H9 (cell line): ENCODE data around the gene CALCR. TPM values are rescaled to one million over a fixed set of nuclear protein-coding genes. Genes with fewer than 3 reads are reported as not detected.

Experiments used
- DNase-seq: peaks from one replicate; pipeline ENCODE4 v3.0.0-alpha.2; 2017
- H2AFZ ChIP-seq: one replicate; pipeline ENCODE4 v1.6.1; 2013; ENCODE audit warnings: mild to moderate bottlenecking, low read length, control low read depth, moderate library complexity
- H2AK5ac ChIP-seq: 2 replicates; pipeline ENCODE4 v1.6.1; 2013; ENCODE audit warnings: low read length, control low read depth, mixed read lengths; ENCODE audit not compliant: insufficient read length
- H2BK120ac ChIP-seq: one replicate; pipeline ENCODE4 v1.6.1; 2013; ENCODE audit warnings: low read depth, mild to moderate bottlenecking, low read length, control low read depth, inconsistent platforms; ENCODE audit not compliant: poor library complexity, severe bottlenecking
- H2BK12ac ChIP-seq: 2 replicates; pipeline ENCODE4 v1.6.1; 2013; ENCODE audit warnings: low read length, control low read depth, mixed read lengths, low read depth; ENCODE audit not compliant: insufficient read length
- H2BK15ac ChIP-seq: 2 replicates; pipeline ENCODE4 v1.6.1; 2013; ENCODE audit warnings: low read depth, low read length, control low read depth
- H2BK20ac ChIP-seq: one replicate; pipeline ENCODE4 v1.6.1; 2013; ENCODE audit warnings: low read depth, mild to moderate bottlenecking, low read length, control low read depth, inconsistent platforms; ENCODE audit not compliant: poor library complexity, severe bottlenecking
- H2BK5ac ChIP-seq: 2 replicates; pipeline ENCODE4 v1.6.1; 2013; ENCODE audit warnings: low read length, control low read depth, mixed read lengths; ENCODE audit not compliant: insufficient read length
- H3K14ac ChIP-seq: 2 replicates; pipeline ENCODE4 v1.6.1; 2013; ENCODE audit warnings: low read length, control low read depth; ENCODE audit not compliant: insufficient read depth
- H3K18ac ChIP-seq: 2 replicates; pipeline ENCODE4 v1.6.1; 2013; ENCODE audit warnings: low read depth, mild to moderate bottlenecking, mixed read lengths, low read length, control low read depth; ENCODE audit not compliant: insufficient read length
- H3K23ac ChIP-seq: 2 replicates; pipeline ENCODE4 v1.6.1; 2013; ENCODE audit warnings: low read length, control low read depth, mixed read lengths, low read depth; ENCODE audit not compliant: insufficient read length
- H3K23me2 ChIP-seq: 2 replicates; pipeline ENCODE4 v1.6.1; 2013; ENCODE audit warnings: low read depth, mild to moderate bottlenecking, mixed read lengths, low read length, control low read depth; ENCODE audit not compliant: insufficient read length, poor library complexity, severe bottlenecking
- H3K27ac ChIP-seq: 2 replicates; pipeline ENCODE4 v1.5.1; 2013; ENCODE audit warnings: low read length, control low read depth, mixed read lengths, low read depth; ENCODE audit not compliant: insufficient read length
- H3K27me3 ChIP-seq: 2 replicates; pipeline ENCODE4 v1.6.1; 2013; ENCODE audit warnings: low read length, control low read depth, inconsistent platforms; ENCODE audit not compliant: insufficient read depth
- H3K4ac ChIP-seq: 2 replicates; pipeline ENCODE4 v1.6.1; 2013; ENCODE audit warnings: low read depth, mild to moderate bottlenecking, control low read depth, inconsistent platforms, low read length, moderate library complexity
- H3K4me1 ChIP-seq: 2 replicates; pipeline ENCODE4 v1.6.1; 2013; ENCODE audit warnings: low read length, control low read depth, inconsistent platforms; ENCODE audit not compliant: insufficient read depth
- H3K4me2 ChIP-seq: 2 replicates; pipeline ENCODE4 v1.6.1; 2013; ENCODE audit warnings: low read length, control low read depth, mixed read lengths; ENCODE audit not compliant: insufficient read length, insufficient read depth
- H3K56ac ChIP-seq: 2 replicates; pipeline ENCODE4 v1.6.1; 2013; ENCODE audit warnings: low read depth, mild to moderate bottlenecking, mixed read lengths, low read length, control low read depth; ENCODE audit not compliant: insufficient read length
- H3K79me1 ChIP-seq: 2 replicates; pipeline ENCODE4 v1.6.1; 2013; ENCODE audit warnings: low read depth, mild to moderate bottlenecking, moderate library complexity, low read length, control low read depth, inconsistent platforms; ENCODE audit not compliant: insufficient read depth, poor library complexity, severe bottlenecking
- H3K79me2 ChIP-seq: 2 replicates; pipeline ENCODE4 v1.6.1; 2013; ENCODE audit warnings: low read length, control low read depth, inconsistent platforms; ENCODE audit not compliant: insufficient read depth
- H3K9ac ChIP-seq: 2 replicates; pipeline ENCODE4 v1.6.1; 2013; ENCODE audit warnings: low read length, control low read depth, mixed read lengths; ENCODE audit not compliant: insufficient read length; ENCODE audit errors: extremely low read depth
- H3K9me3 ChIP-seq: one replicate; pipeline ENCODE4 v1.6.1; 2013; ENCODE audit warnings: low read depth, low read length, inconsistent platforms; ENCODE audit not compliant: control insufficient read depth
- H3T11ph ChIP-seq: one replicate; pipeline ENCODE4 v1.6.1; 2013; ENCODE audit warnings: mild to moderate bottlenecking, low read length, control low read depth, inconsistent platforms
- H4K20me1 ChIP-seq: one replicate; pipeline ENCODE4 v1.6.1; 2013; ENCODE audit not compliant: control insufficient read depth, insufficient read length, insufficient read depth
- H4K5ac ChIP-seq: 2 replicates; pipeline ENCODE4 v1.6.1; 2013; ENCODE audit warnings: low read depth, mild to moderate bottlenecking, mixed read lengths, low read length, control low read depth; ENCODE audit not compliant: insufficient read length
- H4K8ac ChIP-seq: replicated peaks from 2 replicates; pipeline ENCODE4 v1.6.1; 2013; ENCODE audit warnings: low read length, control low read depth, mixed read lengths, low read depth; ENCODE audit not compliant: insufficient read length
- H4K91ac ChIP-seq: 2 replicates; pipeline ENCODE4 v1.6.1; 2013; ENCODE audit warnings: low read depth, mild to moderate bottlenecking, moderate library complexity, mixed read lengths, low read length, control low read depth; ENCODE audit not compliant: insufficient read length
- H3K27ac Mint-ChIP-seq, 3 experiments: 2 replicates in 2 of 3; 3 replicates in 1 of 3; pipeline ENCODE4 v1.8.0; 2020 to 2021; ENCODE audit warnings: mixed read lengths in 3 of 3, mild to moderate bottlenecking in 1 of 3, moderate library complexity in 1 of 3
- H3K27me3 Mint-ChIP-seq: 2 replicates; pipeline ENCODE4 v1.8.0; 2021; ENCODE audit warnings: low read depth, mild to moderate bottlenecking, moderate library complexity, mixed read lengths
- H3K36me3 Mint-ChIP-seq, 3 experiments: 2 replicates in 2 of 3; 3 replicates in 1 of 3; pipeline ENCODE4 v1.8.0; 2020 to 2021; ENCODE audit warnings: low read depth in 3 of 3, mixed read lengths in 3 of 3; ENCODE audit not compliant: insufficient read depth in 1 of 3
- H3K4me1 Mint-ChIP-seq, 2 experiments: 2 replicates each; pipeline ENCODE4 v1.8.0; 2020; ENCODE audit warnings: mixed read lengths in 2 of 2
- H3K4me3 Mint-ChIP-seq, 2 experiments: 2 replicates in 1 of 2; 3 replicates in 1 of 2; pipeline ENCODE4 v1.8.0; 2020 to 2021; ENCODE audit warnings: mild to moderate bottlenecking in 2 of 2, mixed read lengths in 2 of 2, moderate library complexity in 1 of 2
- H3K9me3 Mint-ChIP-seq, 2 experiments: 2 replicates in 1 of 2; 3 replicates in 1 of 2; pipeline ENCODE4 v1.8.0; 2020; ENCODE audit warnings: mild to moderate bottlenecking in 2 of 2, mixed read lengths in 2 of 2, moderate library complexity in 1 of 2
- total RNA-seq: library from RNA; stranded (reverse); gene quantifications from 2 replicates; pipeline ENCODE4 v1.2.1, GENCODE V29; 2021
- TF ChIP-seq, protein P1 (sequence below): fragments of 200-600 bp; sonication (generic); conservative IDR thresholded peaks from 3 replicates; pipeline ENCODE4 v1.8.0; 2021; ENCODE audit warnings: antibody characterized with exemption, mild to moderate bottlenecking

CALCR gene
- total RNA-seq, 1 experiment from 2014 or later = 0.52 TPM

GRCh38 chr7:93620864-93621263 lies 46.3 kb upstream of the CALCR start:
- Histone ChIP-seq H2BK5ac (no peak overlapping the region), H2AFZ (no peak overlapping the region), H3K4me2 (no peak overlapping the region), H3K9ac (no peak overlapping the region), H3K4ac (no peak overlapping the region), H4K8ac (no peak overlapping the region), H2AK5ac (no peak overlapping the region), H3K27ac (no peak overlapping the region), H3K23me2 (no peaks in the 10 kb centered on the region), H3K14ac (no peak overlapping the region), H3K23ac (no peak overlapping the region), H2BK12ac (no peak overlapping the region), H2BK15ac (no peak overlapping the region), H4K5ac (no peak overlapping the region), H4K91ac (no peak overlapping the region), H4K20me1 (no peaks in the 10 kb centered on the region), H2BK20ac (no peak overlapping the region), H3K79me1 (no peaks in the 10 kb centered on the region), H3K18ac (no peak overlapping the region), H2BK120ac (no peak overlapping the region), H3K9me3 (no peaks in the 10 kb centered on the region), H3T11ph (no peak overlapping the region), H3K4me1 (no peaks in the 10 kb centered on the region), H3K27me3 (no peaks in the 10 kb centered on the region), H3K79me2 (no peaks in the 10 kb centered on the region), H3K56ac (no peak overlapping the region)
- no peaks in the 10 kb centered on the region for H3K9me3 Mint-ChIP-seq
- no peak overlapping the region for H3K4me3 Mint-ChIP-seq
- DNase-seq = no peak
- TF ChIP-seq, protein P1, sequence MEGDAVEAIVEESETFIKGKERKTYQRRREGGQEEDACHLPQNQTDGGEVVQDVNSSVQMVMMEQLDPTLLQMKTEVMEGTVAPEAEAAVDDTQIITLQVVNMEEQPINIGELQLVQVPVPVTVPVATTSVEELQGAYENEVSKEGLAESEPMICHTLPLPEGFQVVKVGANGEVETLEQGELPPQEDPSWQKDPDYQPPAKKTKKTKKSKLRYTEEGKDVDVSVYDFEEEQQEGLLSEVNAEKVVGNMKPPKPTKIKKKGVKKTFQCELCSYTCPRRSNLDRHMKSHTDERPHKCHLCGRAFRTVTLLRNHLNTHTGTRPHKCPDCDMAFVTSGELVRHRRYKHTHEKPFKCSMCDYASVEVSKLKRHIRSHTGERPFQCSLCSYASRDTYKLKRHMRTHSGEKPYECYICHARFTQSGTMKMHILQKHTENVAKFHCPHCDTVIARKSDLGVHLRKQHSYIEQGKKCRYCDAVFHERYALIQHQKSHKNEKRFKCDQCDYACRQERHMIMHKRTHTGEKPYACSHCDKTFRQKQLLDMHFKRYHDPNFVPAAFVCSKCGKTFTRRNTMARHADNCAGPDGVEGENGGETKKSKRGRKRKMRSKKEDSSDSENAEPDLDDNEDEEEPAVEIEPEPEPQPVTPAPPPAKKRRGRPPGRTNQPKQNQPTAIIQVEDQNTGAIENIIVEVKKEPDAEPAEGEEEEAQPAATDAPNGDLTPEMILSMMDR = no peak
- H3K36me3 Mint-ChIP-seq = no peaks in the 10 kb centered on the region
- no peaks in the 10 kb centered on the region for H3K27me3 Mint-ChIP-seq
- peaks cover 6 to 17% of the 10 kb centered on the region in 2 experiments for H3K4me1 Mint-ChIP-seq
- H3K27ac Mint-ChIP-seq = no peak overlapping the region
